HG03575 (cell line): ENCODE measurements around the gene MORC2.

ENCODE experiments used
- ATAC-seq: cut with Tn5 transposase; IDR thresholded peaks from one replicate; pipeline ENCODE4 v1.9.1; 2021; ENCODE audit not compliant: unreplicated experiment, insufficient number of reproducible peaks, low FRiP score; ENCODE audit errors: extremely low read depth

Gene MORC2

GRCh38 chr22:30892731-30893221 lies 75.8 kb downstream of the MORC2 start:
- ATAC-seq, result no peak

- ATAC-seq, result no peak
Observed at GRCh38 chr22:30892286-30892685, 76.3 kb downstream of the MORC2 start.

- ATAC-seq, result no peak
Observed at GRCh38 chr22:30891781-30892180, 76.8 kb downstream of the MORC2 start.

- ATAC-seq, result no peak
Observed at GRCh38 chr22:30891443-30891755, 77.2 kb downstream of the MORC2 start.

GRCh38 chr22:30890686-30891442 lies 77.7 kb downstream of the MORC2 start:
- no peak for ATAC-seq

- ATAC-seq, result no peak
Observed at GRCh38 chr22:30889996-30890480, 78.5 kb downstream of the MORC2 start.

- ATAC-seq, result no peak
Observed at GRCh38 chr22:30889268-30889995, 79.1 kb downstream of the MORC2 start.

GRCh38 chr22:30887861-30888260 lies 80.7 kb downstream of the MORC2 start:
- ATAC-seq, result no peak

GRCh38 chr22:30887453-30887852 lies 81.1 kb downstream of the MORC2 start:
- ATAC-seq, result no peak

GRCh38 chr22:30885591-30885990 lies 83.0 kb downstream of the MORC2 start:
- no peak for ATAC-seq

- ATAC-seq, result no peak
Observed at GRCh38 chr22:30885001-30885366, 83.6 kb downstream of the MORC2 start.

- no peak for ATAC-seq
Observed at GRCh38 chr22:30884211-30885000, 84.2 kb downstream of the MORC2 start.

GRCh38 chr22:30883586-30884145 lies 84.9 kb downstream of the MORC2 start:
- no peak for ATAC-seq

GRCh38 chr22:30882974-30883533 lies 85.5 kb downstream of the MORC2 start:
- no peak for ATAC-seq

GRCh38 chr22:30882184-30882717 lies 86.3 kb downstream of the MORC2 start:
- ATAC-seq, result no peak

- no peak for ATAC-seq
Observed at GRCh38 chr22:30881361-30882183, 87.0 kb downstream of the MORC2 start.

GRCh38 chr22:30880847-30881246 lies 87.7 kb downstream of the MORC2 start:
- no peak for ATAC-seq

GRCh38 chr22:30880181-30880601 lies 88.4 kb downstream of the MORC2 start:
- no peak for ATAC-seq
